Posterior vena cava (tissue), 2 donors: ENCODE measurements around the gene KRT3. TPM values are rescaled to one million over a fixed set of nuclear protein-coding genes. Genes with fewer than 3 reads are reported as not detected.
A peak's percentile ranks its signal among the peaks of the same experiment; 100 is the strongest.

Experiments
- DNase-seq: peaks from one replicate; pipeline ENCODE4 v3.0.0-alpha.2; 2020; ENCODE audit warnings: low spot score
- intact Hi-C, 2 donors: fragments of 100-400 bp; cut with DNase I; formaldehyde crosslinking; loops; one replicate each; pipeline versions ENCODE4 v1.14.1 to v1.14.2; 2022 to 2023
- total RNA-seq, 2 donors: library from RNA; stranded (reverse); fragmentation: NEBNext Ultra II Directional; extraction: Animal tissue kit (Norgen Biotek cat#: 25700); gene quantifications; one replicate each; pipeline ENCODE4 v1.2.1, GENCODE V29; 2021
- donor health status: DM: yes; HTN: yes; CAD: no.
- donor health status: DM: yes; HTN: yes; CAD: no.

KRT3 gene
- total RNA-seq, 2 donors from 2014 or later = not detected

DNA sequence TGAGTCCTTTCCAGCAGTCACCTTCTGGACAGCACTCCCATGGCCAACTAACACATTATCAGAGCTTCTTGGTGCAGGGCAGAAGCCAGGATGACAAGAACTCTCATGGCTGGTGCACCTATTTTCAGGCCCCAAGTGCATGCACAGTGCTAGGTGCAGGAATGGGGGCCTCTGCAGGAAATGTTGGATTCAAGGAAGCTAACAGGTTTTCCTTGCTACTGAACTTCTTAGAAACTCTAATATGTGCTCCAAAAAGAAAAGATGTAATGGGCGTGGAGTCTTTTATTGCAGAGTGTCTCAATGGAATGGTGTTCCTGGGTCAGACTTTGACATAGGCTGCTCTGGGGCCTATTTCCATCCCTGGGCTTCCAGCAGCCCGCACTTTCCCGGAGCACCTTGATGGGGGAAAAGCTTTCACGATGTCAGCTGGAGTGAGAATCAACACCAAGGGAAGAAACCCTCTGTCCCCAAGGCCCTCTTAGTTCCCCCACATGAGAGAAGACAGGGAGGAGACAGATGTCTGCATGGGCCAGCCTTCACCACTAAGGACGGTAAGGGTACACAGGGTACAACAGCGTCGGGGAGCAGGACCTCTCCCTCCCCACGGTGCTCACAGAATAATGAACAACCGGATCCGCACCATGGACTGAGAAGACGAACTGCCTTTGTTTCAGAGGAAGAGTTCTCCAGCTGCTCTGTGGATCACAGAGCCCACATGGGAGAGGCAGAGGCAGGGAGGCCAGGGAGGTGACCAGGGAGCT lies 6.9 kb downstream of the KRT3 start:
- DNase-seq = peak; percentile 10
- intact Hi-C loops = no loop called here

GRCh38 chr12:52788192-52788875 lies 7.6 kb downstream of the KRT3 start:
- intact Hi-C loops = no loop called here
- peak; percentile 40 for DNase-seq

DNA sequence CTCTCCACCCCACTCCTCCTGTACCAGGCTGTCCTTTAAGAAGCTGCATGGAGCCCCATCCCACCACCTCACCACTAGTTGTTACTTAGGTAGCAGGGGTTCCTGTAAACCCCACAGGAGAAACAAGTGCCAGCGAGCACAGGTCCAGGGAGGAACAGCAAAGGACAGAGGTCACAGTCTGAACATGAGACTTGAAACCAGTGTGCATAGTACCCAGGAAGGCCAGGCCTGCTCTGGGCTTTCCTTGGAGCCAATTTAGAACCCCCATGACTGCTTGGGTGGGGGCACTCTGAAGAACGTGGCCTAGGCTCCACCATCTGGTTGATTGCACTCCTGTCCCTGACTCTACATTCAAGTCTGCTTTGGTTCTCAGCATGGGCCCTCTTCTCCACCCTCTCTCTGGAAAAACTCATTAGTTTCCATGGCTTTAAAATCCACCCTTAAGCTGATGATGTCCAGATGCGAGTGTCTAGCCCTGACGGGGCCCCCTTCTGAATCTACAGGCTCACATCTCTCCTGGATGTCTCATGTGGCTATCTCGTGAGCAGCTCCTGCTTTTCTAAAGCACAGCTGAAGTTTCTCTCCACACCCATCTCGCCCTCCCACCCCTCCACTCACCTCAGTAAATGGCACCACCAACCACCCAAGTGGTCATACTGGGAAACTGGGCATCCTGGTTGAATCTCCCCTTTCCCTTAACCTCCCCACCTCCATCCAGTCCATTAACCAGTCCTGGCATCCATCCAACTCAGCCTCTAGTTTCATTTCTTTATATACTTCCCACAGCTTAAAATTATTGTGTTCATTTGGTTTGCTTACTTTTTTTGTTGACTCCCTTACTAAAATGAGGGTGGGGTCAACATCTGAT lies 8.4 kb downstream of the KRT3 start:
- intact Hi-C loops = no loop called here
- DNase-seq = peak; percentile 49

GRCh38 chr12:52784909-52785308 lies 11.0 kb downstream of the KRT3 start:
- intact Hi-C loops = no loop called here
- DNase-seq = no peak

DNA sequence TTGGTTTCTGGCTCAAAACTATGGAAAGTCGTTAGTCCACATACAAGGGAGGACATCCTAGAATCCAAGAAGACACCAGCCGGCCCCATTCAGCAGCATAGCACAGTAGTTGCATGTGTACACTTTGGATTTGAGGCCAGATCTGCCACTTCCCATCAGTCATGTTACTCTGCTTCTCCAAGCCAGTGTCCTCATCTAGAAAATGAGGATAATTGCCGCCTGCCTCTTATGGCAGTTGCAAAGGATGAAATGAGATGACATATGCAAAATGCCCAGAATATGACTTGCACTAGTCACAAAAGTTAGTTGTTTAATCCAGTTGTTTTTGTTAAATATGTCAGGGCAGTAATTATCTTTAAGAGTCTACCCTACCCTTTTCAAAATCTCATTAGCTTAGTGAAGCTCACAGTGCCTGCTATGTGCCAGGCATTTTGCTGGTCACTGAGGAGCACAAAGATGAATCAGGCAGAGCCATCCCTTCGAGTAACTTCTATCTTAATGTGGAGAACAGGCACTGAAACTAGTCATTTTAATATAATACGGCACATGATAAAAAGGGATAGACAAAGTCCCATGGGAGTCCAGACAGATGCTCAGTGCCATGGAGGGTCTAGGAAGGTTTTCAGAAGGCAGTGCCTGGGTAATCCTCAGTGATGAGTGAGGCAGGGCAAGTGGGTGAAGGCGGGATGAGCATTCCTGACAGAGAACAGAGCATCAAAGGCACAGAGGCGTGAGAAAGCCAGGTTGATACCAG lies 12.2 kb downstream of the KRT3 start:
- DNase-seq = no peak
- intact Hi-C loops = no loop called here

GRCh38 chr12:52782502-52782901 lies 13.4 kb downstream of the KRT3 start:
- intact Hi-C loops = no loop called here
- DNase-seq = no peak

GRCh38 chr12:52781399-52782082 lies 14.4 kb downstream of the KRT3 start:
- no peak for DNase-seq
- intact Hi-C loops = no loop called here

DNA sequence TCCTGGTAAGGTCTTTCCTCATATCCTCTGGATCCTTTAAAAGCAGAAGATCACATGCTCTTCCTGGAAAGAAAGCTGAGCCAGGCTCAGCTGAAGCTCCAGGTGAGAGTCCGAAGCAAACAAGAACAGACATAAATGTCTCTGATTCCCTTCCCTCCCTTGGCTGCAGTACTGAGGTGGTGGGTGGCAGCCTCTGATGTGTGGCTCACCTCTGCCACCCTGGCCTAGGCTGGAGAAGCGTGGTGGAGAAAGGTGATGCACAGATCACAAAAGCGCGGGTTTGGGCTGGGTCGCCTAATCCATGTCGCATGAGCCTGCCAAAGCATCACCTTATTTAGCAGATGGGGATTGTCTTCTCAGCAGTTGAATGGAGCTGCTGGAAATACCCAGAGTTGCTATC lies 16.0 kb downstream of the KRT3 start:
- peak; percentile 19 for DNase-seq
- intact Hi-C loops = no loop called here

- DNase-seq = peak; percentile 5
- intact Hi-C loops = no loop called here
Measured at GRCh38 chr12:52778833-52779232, 17.1 kb downstream of the KRT3 start.

- intact Hi-C loops = no loop called here
- peak; percentile 58 for DNase-seq
Measured at GRCh38 chr12:52777566-52777965, 18.4 kb downstream of the KRT3 start.

DNA sequence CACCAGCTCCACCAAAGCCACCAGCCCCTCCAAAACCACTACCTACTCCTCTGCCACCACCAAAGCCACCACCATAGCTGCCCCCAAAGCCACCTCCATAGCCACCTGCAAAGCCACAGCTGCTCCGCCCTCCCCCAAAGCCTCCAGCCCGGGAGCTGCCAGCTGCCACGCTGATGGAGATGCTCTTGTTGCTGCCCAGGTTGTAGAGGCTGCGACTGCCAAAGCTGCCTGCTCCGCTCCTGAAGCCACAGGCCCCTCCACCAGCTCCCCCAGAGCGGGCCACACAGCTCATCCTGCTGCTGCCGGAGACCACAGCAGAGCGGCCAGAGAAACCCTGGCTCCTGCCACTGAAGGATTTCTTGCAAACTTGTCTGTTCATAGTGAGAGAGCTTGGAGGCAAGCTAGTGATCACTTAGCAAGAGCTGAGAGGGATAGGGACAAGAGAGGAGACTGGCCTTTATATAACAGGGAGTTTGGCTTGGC lies 19.0 kb downstream of the KRT3 start, which contains the start of gene KRT76:
Gene KRT76 (minus strand): TSS at position 433 of the 483 bp plus-strand sequence. CDS start 54 bp downstream, at position 379.
- peak; percentile 68 for DNase-seq
- intact Hi-C loops = no loop called here

DNA sequence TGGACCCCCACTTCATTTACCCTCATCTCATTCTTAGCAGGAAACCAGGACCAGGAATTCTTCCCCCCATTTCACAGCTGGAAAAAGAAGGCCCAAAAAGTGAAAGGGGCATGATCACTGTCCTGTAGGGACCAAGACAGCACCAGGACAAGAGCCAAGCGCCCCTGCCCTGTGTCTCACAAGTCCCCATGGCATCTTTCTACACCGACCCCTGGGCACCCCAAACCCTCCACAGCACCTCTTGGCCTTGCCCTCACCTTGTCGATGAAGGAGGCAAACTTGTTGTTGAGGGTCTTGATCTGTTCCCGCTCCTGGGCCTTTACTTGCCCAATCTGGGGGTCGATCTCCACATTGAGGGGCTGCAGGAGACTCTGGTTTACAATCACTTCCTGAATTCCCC lies 19.5 kb downstream of the KRT3 start:
- intact Hi-C loops = no loop called here
- peak; percentile 25 for DNase-seq

DNA sequence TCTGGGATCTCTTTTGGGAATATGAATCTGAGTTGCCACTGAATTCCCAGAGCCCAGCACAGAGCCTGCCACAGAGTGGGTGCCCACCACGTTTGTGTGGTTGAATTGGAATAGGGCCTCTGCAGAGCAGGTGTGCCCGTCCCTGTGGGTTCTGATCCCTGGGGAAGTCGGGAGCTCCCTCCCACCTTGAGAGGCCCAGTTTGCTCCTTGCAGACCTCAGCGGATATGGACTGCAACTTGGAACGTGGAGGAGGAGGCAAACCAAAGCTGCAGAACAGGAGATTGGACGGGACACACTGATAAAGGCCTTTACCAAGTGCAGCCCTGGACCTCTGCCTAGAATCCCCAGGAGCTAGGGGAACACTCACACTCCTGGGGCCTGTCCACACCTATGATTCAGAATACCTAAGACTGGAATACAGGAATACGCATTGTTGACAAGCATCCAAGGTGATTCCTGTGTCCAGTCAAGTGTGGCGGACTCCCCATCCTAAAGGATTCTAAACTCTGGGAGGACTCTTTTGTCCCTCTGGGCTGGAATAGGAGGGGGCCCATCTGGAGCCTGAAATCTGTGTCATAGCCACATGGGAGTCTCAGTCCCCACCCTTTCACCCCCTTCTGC lies 21.2 kb downstream of the KRT3 start:
- intact Hi-C loops = no loop called here
- peak; percentile 40 for DNase-seq

DNA sequence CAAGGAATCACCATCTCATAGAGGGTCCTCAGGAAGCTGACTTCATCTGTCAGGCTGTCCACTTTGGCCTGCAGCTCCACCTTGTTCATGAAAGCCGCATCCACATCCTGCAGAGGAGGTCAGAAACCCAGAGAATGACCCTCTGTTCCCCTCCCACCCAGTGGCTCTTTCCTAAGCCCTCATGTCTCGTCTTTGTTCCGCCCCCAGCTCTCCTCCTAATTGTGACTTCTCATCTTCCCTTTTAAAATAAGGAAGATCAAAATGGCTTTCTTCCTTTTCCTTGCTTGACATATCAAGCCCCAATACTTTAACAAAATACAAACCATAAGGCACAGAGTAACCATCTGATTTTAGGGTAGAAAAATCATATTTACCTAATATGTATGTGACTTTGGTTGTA lies 23.1 kb downstream of the KRT3 start:
- intact Hi-C loops = no loop called here
- peak; percentile 16 for DNase-seq

- no peak for DNase-seq
- intact Hi-C loops = no loop called here
Measured at GRCh38 chr12:52772188-52772587, 23.7 kb downstream of the KRT3 start.

DNA sequence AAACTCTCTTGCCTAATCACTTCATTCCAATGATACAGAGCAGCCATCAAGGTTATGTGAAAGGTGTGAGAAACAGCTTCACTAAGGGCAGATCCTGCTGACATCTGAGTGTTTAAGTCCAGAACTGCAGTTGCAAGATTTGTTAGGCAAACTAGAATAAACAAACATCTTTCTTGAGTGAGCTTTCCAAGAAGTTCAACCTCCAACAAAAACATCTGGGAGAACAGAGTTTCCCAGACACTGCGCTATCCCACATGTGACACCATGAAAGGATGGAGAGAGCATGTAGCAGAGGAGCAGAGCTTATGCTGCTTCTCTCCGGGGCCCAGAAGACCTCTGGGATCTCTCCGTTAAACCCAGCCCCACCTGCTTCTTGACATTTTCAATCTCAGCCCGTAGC lies 24.4 kb downstream of the KRT3 start:
- intact Hi-C loops = no loop called here

DNA sequence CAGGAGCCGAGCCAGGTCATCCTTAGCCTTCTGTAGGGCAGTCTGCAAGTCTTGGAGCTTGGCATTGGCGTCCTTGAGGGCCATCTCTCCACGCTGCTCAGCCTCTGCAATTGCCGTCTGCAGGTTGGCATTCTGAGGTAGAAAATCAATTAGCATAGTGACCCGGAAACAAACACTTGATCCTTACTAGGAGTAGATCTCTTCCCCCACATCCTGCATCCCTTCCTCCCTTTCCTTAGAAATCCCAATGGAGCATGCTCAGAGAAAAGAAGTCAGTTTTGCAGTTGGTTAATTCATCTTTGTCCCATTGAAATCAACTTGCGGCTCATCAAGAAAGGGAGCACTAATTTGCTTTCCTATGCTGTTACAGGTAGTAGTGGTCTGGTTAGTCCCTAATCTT lies 24.8 kb downstream of the KRT3 start:
- intact Hi-C loops = no loop called here
- DNase-seq = peak; percentile 25

More for the DNA sequence above, 24.4 kb downstream of the KRT3 start:
- no peak for DNase-seq

GRCh38 chr12:52769946-52770345 lies 26.0 kb downstream of the KRT3 start:
- no peak for DNase-seq
- intact Hi-C loops = no loop called here
